Left ventricle myocardium inferior (tissue), 1 donor: ENCODE measurements around the gene DCLK1. TPM values are rescaled to one million over a fixed set of nuclear protein-coding genes. Genes with fewer than 3 reads are reported as not detected.

Source experiments
- DNase-seq: peaks from one replicate; pipeline ENCODE4 v3.0.0-alpha.2; 2020
- H3K27ac ChIP-seq: fragments of 200-600 bp; replicated peaks from 2 replicates; pipeline ENCODE4 v1.8.0; 2021
- H3K27me3 ChIP-seq: fragments of 200-600 bp; 2 replicates; pipeline ENCODE4 v1.8.0; 2021; ENCODE audit warnings: low read depth
- H3K36me3 ChIP-seq: fragments of 200-600 bp; 2 replicates; pipeline ENCODE4 v1.8.0; 2021
- H3K4me1 ChIP-seq: fragments of 200-600 bp; 2 replicates; pipeline ENCODE4 v1.8.0; 2021
- H3K4me3 ChIP-seq: fragments of 200-600 bp; 2 replicates; pipeline ENCODE4 v1.8.0; 2021; ENCODE audit warnings: mild to moderate bottlenecking, moderate library complexity
- H3K9me3 ChIP-seq: fragments of 200-600 bp; replicated peaks from 2 replicates; pipeline ENCODE4 v1.8.0; 2021
- CTCF ChIP-seq: fragments of 200-600 bp; IDR thresholded peaks from 2 replicates; pipeline ENCODE4 v1.8.0; 2021; ENCODE audit warnings: antibody characterized with exemption, mild to moderate bottlenecking, borderline replicate concordance
- intact Hi-C: fragments of 100-400 bp; cut with micrococcal nuclease; formaldehyde crosslinking; loops from one replicate; pipeline ENCODE4 v1.11.0; 2022
- total RNA-seq: library from RNA; stranded (reverse); fragmentation: NEBNext Ultra II Directional; extraction: Animal tissue kit (Norgen Biotek cat#: 25700); gene quantifications from one replicate; pipeline ENCODE4 v1.2.1, GENCODE V29; 2021
- donor health status: DM: no; HTN: yes; CAD: no; lungs with severe emphysema.

DCLK1 gene
- total RNA-seq, 1 donor from 2014 or later, result 8.4 TPM

- Histone ChIP-seq H3K36me3 (no peaks in the 10 kb centered on the region), H3K27me3 (no peaks in the 10 kb centered on the region), H3K9me3 (no peaks in the 10 kb centered on the region), H3K4me3 (no peak overlapping the region), H3K4me1 (peaks cover 12% of the 10 kb centered on the region), H3K27ac (no peak overlapping the region)
- TF ChIP-seq CTCF, result no peak
- peak; percentile 66 for DNase-seq
- intact Hi-C loops, result no loop called here
Measured at GRCh38 chr13:36163809-36164308, 32.7 kb upstream of the DCLK1 start.

- H3K9me3 ChIP-seq, result no peaks in the 10 kb centered on the region
- intact Hi-C loops, result no loop called here
- H3K27ac ChIP-seq, result no peak overlapping the region
- H3K36me3 ChIP-seq, result no peaks in the 10 kb centered on the region
- TF ChIP-seq CTCF, result no peak
- no peaks in the 10 kb centered on the region for H3K27me3 ChIP-seq
- H3K4me1 ChIP-seq, result peaks cover 12% of the 10 kb centered on the region
- no peak overlapping the region for H3K4me3 ChIP-seq
- DNase-seq, result no peak
Measured at GRCh38 chr13:36163286-36163685, 32.1 kb upstream of the DCLK1 start.

- intact Hi-C loops, result no loop called here
- no peak for TF ChIP-seq CTCF
- no peak overlapping the region for H3K4me3 ChIP-seq
- no peak overlapping the region for H3K27ac ChIP-seq
- DNase-seq, result no peak
- H3K36me3 ChIP-seq, result no peaks in the 10 kb centered on the region
- H3K4me1 ChIP-seq, result peaks cover 12% of the 10 kb centered on the region
- no peaks in the 10 kb centered on the region for H3K9me3 ChIP-seq
- peaks cover 2% of the 10 kb centered on the region for H3K27me3 ChIP-seq
Measured at GRCh38 chr13:36160297-36160696, 29.1 kb upstream of the DCLK1 start.

GRCh38 chr13:36158611-36159010, 27.4 kb upstream of the DCLK1 start:
- no peak overlapping the region for H3K27ac ChIP-seq
- H3K36me3 ChIP-seq, result no peaks in the 10 kb centered on the region
- no peaks in the 10 kb centered on the region for H3K9me3 ChIP-seq
- DNase-seq, result no peak
- peaks cover 17% of the 10 kb centered on the region for H3K4me1 ChIP-seq
- H3K4me3 ChIP-seq, result no peak overlapping the region
- no peak for TF ChIP-seq CTCF
- intact Hi-C loops, result no loop called here
- peaks cover 8% of the 10 kb centered on the region for H3K27me3 ChIP-seq

- Histone ChIP-seq H3K36me3 (no peaks in the 10 kb centered on the region), H3K9me3 (no peaks in the 10 kb centered on the region), H3K4me1 (peaks cover 12% of the 10 kb centered on the region), H3K4me3 (no peak overlapping the region), H3K27me3 (peaks cover 8% of the 10 kb centered on the region), H3K27ac (no peak overlapping the region)
- TF ChIP-seq CTCF, result no peak
- intact Hi-C loops, result no loop called here
- no peak for DNase-seq
Measured at GRCh38 chr13:36157480-36157879, 26.3 kb upstream of the DCLK1 start.
